NCI-H2227 treated with DMSO at 0.1 percent for 48 hours (cell line): ENCODE measurements around the gene MPC2.
"Not testable (repeated sequence)": the region's sequence is repeated elsewhere in the genome, so short reads cannot be mapped to it uniquely, and the experiment has no call there.

Experiments
- DNase-seq: peaks from one replicate; lab custom pipeline; 2025; lab: John Stamatoyannopoulos, UW

MPC2 gene

DNA sequence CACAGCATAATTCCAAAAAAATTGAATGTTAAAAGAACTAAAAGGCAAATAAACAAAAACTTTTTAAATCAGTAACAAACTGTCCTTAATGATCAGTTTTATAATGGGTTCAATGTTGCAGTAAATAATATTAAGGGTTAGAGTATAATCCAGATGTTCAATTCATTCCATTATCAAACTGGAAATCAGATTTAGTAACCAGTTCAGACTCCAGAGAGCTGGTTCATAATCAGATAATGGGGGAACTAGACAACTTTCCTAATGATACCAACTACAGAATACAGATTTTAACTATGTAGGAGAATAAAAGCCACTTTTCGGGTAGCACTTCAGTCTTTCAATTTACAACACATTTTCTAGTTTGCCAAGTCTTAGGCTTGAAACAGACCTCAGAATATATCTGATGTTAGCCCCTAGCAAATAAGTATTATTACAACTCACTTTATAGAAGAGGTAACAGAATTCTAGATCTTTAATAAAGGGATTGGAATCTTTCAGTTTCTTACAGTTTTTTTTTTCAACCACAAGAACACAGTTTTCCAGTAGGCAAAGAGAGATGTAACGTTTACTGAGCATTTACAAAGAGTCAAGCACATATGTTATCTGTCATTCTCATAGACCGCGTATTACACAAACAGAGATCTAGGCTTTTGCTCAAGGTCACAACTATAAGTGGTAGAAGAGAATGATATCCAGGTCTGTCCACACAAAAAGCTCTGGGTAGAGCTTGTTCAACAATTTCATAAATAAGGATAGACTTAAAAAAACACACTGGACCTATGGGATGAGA is 2.3 kb downstream of the MPC2 start:
- no peak for DNase-seq

DNA sequence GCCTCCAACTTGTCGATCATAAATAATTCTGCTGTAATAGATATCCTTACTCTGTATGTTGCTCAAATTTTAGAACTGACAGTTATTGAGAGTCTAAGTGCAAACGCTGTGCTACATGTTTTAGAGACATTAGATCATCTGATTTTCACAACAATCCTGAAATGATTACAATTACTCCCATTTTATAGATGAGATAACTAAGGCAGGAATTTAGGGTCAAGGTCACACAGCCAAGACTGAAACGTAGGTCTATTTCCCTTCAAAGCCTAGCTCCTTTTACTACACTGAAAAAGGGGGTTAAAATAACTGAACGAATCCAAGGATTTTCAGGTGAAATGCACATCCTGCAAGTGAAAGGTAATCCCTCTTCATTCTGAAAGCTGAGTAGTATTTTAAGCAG is 3.1 kb downstream of the MPC2 start:
- no peak for DNase-seq

DNA sequence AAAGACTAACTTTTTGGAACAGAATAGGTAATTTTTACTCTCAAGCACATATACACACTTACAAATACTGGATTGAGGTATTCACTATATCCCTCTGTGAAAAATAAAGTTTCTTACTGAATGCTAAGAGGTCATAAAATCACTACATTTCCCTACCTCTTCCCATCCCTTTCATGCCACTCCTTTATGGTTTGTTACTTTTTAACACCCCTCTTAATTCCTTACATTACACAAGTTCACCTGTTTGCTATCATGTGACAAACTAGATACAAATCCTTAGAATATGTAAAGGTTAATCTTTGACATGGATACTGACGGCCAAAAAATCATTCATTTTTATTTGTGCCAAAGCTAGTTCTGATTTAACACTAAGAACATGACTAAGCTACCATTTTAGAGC is 7.1 kb downstream of the MPC2 start:
- no peak for DNase-seq

DNA sequence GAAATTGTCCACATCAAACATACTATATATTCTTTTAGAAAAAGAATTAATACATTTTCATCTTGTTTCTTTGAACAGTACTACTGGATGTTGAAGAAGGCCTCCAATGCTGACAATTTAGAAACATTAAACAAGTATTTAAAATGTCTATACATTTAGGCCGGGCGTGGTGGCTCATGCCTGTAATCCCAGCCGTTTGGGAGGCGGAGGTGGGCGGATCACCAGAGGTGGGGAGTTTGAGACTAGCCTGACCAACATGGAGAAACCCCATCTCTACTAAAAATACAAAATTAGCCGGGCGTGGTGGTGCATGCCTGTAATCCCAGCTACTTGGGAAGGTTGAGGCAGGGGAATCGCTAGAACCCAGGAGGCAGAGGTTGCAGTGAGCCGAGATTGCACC is 8.0 kb downstream of the MPC2 start:
- DNase-seq = not testable (repeated sequence)

DNA sequence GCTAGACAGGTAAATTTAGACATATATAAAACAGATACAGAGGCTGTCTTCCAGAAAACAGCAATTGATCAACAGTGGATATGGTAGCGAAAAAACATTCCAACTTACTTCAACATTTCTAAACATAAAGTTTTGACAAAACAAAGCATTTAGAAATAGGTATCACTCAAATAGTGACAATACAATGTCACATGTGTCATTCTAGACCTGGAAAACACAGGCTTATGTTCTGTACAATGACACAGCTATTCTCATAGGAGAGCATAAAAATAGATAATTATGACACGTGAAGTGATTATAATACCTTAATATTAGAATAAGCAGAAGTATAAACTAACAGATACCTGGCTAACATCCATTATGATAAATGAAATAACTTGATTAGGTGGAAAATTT is 8.4 kb downstream of the MPC2 start:
- no peak for DNase-seq

DNA sequence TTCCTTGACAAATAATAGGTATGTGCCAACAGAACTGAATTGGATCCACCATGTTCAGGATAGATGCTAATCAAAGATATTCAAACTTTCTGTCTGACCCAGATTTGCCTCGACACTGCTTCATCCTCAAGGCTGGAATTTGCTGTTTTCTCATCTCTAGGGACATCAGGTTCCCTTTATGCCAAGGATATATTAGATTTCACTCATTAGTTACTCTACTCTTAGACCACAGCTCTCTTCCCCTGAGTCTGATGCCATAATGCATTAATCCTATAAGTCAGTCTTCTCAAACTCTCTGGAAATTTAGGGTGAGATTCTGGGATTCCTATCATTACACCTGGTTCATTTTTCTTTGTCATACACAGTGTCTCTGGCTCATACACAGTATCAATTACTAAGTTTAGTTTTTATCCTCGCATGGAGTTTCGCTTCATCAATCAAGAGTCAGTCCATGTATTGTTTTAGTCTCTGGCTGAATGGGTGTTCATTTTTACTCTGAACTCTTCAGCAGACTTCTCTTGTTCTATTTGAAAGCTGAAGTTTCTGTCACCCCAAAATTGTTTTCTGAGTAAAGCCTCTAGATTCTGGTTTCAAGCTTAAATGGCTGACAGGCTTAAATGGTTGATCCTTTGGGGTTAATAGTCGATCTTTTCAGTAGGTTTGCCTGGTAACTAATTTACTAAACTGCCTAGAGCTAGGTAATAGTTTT is 9.7 kb downstream of the MPC2 start:
- DNase-seq = no peak

DNA sequence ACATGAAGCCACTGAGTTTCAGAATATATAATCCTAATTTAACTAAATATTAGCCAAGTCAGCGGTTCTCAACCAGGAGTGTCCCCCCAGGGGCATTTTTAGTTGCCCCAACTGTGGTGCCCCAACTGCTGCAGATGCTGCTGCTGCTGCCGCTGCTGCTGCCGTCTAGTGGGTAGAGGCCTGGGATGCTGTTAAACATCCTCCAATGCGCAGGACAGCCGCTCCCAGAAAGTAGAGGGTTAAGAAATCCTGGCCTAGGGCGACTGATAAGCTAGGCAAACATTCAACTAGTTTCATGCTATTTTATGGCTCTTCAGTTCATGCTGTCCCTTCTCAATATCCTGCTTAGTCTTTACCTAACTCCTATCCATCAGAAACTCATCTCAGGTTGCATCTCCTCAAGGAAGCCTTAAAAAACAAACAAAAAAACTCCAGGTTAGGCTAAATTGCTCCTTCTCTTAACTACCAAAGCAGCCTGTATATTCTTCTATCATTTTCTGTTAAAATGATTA is 10.3 kb downstream of the MPC2 start:
- DNase-seq = no peak

DNA sequence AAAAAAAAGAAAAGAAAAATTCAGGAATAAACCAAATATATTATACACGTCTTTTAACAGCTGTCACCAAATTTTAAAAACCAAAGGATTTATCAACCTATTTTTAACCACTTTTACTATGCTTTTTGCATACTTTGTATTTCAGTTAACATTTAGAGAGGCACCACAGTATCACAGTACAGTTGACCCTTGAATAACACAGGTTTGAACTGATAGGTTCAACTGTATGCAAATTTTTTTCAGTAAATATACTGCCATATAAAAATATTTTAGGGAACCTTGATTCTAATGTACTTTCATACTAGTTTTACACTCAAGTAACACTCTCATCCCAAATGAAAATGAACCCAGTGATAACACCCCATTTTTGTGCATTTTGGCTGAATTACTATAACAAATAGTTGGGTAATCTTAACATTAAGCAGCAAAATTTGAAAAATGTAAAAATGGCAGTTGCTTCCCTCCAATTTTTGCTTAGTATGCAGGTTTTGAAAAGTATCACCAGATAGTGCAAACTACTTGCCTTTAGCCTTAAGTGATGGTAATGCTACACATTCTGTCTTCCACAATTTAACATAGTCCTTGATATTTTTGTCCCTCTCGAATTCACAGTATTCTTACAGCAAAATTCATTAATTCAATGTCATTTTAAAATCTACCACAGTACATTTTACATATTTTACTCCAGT is 12.2 kb downstream of the MPC2 start:
- DNase-seq = no peak

DNA sequence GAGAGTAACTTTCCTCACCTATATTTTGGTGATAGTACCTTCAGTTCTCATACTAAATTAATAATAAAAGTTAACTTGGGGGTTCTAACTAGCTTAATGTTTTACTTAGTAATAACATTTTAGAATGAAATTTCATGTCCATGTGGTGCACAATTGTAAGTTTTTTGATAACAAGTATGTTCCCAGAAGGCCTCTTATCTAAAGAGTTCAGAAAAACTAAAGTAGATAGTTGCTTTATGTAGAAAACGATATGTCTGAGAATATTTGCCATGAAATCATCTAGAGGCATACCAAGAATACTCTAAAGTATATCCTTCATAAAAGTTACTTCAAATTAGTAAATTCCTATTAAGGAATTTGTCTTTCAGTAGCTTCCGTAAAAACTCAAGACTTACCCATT is 12.8 kb downstream of the MPC2 start:
- DNase-seq = no peak

DNA sequence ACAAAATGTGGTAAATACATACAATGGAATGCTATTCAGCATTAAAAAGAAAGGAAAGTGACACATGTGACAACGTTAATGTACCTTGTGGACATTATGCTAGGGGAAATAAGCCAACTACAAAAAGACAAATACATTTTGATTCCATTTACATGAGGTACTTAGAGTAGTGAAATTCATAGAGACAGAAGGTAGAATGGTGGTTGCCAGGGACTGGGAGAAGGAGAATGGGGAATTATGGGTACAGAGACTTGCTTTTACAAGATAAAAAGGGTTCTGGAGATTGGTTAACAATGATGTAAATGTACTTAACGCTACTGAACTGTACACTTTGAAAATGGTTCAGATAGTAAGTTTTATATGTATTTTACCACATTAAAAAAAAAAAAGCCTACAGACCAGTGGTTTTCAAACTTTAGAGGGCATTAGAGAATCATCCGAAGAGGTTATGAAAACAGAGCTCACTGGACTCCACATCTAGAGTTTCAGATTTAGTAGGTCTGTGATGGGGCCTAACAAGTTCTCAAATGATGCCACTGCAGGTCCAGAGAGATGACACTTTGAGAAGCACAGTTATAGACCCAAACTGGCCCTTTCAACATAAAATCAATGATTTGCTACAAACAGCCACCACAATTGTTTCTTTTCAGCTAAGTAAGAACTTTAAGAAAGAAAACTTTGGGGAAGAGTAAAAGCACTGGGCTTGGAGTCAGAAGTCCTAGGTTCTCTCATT is 13.4 kb downstream of the MPC2 start:
- no peak for DNase-seq

DNA sequence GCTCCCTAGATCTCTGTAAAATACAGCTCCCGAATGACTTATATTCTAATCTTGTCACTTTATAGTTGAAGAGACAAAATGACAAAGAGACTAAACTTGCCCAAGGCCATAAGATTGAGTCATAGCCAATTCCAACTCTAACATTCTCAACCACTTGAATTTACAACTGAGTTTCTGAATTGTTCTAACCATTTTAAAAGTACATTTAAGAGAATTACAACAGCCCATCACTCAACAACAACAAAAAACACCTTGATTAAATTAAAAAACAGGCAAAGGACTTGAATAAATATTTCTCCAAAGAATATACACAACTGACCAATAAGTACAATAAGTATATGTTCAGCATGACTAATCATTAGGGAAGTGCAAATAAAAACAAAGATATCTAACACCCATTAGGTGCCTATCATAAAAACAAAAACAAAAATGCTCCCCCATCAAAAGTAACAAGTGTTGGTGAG is 14.2 kb downstream of the MPC2 start:
- no peak for DNase-seq

DNA sequence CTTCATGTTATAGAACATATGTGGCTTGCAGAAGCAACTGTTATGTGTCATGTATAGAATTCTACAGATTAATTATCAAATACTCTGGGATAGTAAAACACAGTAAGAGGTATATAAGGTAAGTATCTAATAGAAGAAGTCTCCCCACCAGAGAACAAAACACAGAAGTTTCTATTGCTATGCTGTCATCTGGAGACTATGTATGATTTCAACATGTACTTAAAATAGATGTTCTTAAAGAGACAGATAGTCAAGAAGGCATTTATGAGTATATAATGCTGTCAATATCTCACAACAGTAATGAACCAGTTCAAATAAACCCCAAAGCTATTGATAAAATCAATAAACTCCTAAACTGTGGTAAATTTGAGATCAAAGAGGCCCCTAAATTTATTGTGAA is 14.8 kb downstream of the MPC2 start:
- no peak for DNase-seq

DNA sequence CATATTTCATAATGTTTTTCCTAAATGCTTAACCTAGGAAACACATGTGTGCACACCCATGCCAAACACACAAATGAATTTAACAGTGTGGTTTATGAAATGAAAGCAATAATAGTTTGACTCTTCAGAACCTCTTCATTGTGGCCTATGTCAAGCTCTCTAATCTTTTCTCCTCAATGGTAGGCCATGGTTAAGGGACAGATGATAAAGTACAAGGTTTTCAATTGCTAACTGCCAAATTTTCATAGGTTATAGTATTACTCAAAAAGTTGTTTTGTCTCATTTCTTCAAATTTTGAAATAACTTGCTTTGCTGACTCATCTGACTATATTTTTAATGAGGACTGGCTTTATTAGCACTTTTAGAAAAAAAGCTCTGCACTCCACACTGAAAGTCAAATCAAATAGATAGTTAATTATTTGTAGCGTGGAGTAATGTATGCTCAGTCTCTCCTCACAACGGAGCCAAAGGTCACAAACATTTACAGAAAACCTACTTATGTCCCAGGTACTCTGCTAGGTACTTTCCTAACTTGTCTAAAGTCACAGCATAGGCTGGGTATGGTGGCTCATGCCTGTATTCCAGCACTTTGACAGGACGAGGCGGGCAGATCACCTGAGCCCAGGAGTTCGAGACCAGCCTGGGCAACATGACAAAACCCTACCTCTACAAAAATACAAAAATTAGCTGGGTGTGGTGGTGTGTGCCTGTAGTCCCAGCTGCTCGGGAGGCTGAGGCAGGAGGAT is 19.9 kb downstream of the MPC2 start:
- no peak for DNase-seq

DNA sequence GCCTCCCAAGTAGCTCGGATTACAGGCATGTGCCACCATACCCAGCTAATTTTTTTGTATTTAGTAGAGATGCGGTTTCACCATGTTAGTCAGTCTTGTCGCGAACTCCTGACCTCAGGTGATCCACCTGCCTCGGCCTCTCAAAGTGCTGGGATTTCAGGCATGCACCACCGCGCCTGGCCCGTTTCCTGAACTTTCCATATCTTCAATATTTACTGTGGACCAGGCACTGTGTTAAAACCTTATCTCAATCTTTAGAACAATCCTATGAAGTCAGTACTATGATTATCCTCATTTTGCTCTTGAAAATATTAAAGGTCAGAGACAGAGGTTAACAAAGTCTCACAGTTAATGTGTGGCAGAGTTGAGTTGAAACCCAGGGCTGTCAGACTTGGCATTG is 21.3 kb downstream of the MPC2 start:
- DNase-seq = no peak

DNA sequence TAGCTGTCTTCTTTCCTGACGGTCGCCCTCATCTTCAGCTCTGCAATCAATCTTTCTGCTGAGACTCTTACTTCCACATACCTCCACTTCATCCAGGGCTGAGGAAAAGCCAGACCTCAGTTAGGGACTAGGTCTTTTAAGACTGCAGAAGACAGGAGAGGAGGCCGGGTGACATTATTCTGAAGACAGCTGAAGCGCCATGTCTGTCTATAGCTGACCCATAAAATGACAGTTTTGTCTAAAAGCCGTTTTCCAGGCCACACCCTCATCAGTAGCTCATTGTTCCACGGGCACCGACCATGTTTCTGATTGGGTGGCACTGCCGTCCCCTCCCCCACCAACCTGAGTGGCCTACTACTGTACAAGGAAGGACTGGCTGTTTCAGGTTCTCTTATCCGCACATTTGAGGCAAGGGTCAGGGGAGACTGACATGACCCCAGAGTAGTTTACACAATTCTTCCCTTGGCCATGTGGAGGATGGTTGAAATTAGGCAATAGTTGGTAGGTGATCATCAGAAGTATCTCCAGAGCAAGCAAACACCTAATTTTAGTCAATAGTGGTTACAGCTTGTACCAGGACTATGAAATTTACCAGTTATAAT is 22.9 kb downstream of the MPC2 start, which contains the start of gene ADCY10:
TSS of gene ADCY10 (minus strand) at position 240 of the 602 bp plus-strand sequence. CDS start 8,994 bp downstream, outside the sequence.
- DNase-seq = no peak

DNA sequence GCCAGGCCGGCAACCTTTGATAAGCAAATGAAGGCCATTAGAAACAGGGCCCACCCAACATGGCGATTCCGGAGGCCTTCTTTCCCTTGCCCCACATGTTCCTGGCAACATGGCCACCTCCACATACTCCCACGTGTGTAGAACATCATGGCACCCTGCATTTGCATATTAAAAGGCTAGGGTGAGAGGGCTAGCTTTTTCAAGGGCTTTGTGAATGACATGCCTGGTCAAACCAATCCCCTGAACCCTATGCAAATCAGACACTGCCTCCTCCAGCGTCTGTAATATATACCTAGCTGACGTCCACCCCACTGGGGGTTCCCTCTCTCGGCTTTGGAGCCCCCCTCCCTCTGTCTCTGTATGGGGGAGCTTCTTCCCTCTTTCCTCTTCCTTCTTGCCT is 24.6 kb downstream of the MPC2 start:
- DNase-seq = no peak

DNA sequence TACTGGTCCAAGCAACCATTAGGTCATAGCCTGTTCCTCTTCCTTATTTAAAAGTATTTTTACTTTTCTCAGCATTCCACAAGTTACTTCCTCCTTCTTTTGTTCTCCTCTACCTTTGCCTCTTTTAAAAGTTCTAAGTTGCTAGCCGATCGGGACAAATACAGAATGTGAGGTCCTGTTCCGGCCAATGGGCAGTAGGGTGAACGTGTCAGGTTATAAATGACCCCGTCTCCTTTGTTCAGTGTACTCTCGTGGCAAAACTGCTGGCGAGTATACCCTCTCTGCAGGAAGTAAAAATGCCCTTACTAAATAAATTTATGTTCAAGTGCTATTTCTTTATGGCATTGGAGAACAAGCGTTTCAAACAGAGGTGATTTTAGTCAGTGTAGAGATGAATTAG is 25.5 kb downstream of the MPC2 start:
- no peak for DNase-seq

DNA sequence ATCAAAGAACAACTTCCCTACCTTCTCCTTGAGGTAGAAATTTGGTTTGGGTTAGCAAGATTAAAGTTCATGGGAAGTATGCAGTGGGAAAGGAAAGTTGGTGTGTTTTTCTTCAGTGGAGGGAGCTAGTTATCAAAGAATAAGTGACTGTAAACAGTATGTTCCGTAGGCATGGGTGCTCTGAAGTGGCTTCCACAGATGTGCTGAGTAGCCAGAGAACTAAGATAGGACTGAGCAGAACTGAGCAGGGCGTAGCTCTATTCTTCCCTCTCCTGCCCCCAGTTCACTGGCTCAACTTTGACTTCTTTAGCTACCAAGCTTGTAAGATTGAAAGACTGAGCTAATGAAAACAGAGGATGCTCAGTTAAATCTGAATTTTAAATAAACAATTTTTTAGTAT is 26.3 kb downstream of the MPC2 start:
- no peak for DNase-seq

DNA sequence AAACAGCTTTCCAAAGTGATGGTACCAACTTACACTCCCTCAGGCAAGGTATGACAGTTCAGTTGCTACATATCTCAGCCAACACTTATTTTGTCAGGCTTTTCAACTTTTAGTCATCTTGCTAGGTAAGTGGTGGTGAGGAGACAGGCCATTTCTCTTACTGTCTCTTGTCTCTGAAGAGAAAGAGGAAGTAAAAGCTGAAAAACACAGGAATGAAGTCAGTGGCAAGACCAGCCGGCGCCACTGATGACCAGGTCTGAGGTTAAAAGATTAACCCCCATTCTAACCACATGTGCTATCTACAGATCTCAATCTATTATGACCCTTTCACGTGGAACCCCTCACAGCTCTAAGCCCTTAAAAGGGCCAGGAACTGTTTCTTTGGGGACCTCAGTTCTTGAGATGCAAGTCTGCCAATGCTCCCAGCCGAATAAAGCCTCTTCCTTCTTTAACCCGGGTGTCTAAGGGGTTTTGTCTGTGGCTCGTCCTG is 27.1 kb downstream of the MPC2 start:
- DNase-seq = no peak

DNA sequence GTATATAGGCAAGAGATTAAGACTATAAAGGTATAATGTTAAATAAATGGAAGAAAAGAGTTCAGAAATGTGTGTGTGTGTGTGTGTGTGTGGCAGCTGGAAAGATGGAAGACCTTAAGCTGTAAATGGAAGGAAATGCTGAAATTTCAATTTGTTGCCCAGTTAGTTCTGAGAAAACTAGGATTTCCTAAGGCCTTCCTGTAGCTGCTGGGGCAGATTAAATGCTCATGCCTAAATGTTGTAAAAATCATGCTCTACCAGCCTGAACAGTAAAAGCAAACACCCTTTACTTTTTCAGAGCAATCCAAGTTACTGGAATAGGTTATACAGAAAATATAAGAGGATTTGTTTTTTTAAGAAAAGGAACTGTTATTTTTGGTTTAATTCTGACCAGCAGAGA is 31.2 kb downstream of the MPC2 start:
- no peak for DNase-seq

DNA sequence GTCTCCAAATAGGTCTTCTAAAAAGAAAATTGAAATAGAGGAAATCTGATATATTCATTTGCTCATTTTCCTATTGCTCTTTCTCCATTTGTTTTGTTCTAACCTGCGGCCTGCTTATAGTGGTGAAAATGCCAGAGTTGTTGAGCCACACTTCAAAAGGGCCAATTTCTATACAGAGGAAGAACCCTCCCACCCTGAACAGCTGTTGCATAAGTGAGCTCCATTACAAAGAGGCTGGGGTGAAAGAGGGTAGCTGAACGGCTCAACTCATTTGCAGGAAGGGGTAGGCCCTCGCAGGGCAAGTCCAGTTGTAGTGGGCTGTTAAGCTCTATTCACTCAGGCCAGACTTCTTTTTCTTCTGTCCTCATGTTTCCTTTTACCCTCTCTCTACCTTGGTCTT is 31.7 kb downstream of the MPC2 start:
- peak; percentile 15 for DNase-seq
